H1 (cell line): Measurements from ENCODE around the gene ADAM21. TPM values are rescaled to one million over a fixed set of nuclear protein-coding genes. Genes with fewer than 3 reads are reported as not detected.

Source experiments
- CTCF ChIA-PET: fragments of 300-600 bp; sonication (Branson Sonifier 250); formaldehyde crosslinking; loops from one replicate; lab custom pipeline; 2021; ENCODE audit not compliant: partially characterized antibody; lab: Charles Lee
- POLR2A ChIA-PET: fragments of 300-600 bp; sonication (Branson Sonifier 250); formaldehyde crosslinking; loops from one replicate; lab custom pipeline; 2021; ENCODE audit warnings: inconsistent platforms; ENCODE audit not compliant: partially characterized antibody; lab: Charles Lee
- DNase-seq, 2 experiments: peaks; one replicate each; pipeline versions ENCODE4 v3.0.0 to v3.0.0-alpha.2; 2010 to 2022; ENCODE audit warnings: low spot score in 2 of 2, low read depth in 1 of 2, mixed read lengths in 1 of 2
- FAIRE-seq: peaks from 2 replicates; lab custom pipeline; 2011; peaks lifted over from hg19 to GRCh38; lab: Jason Lieb, UNC
- H2AFZ ChIP-seq: 2 replicates; pipeline ENCODE4 v1.8.1; 2012; ENCODE audit warnings: low read length, inconsistent platforms
- H2AK5ac ChIP-seq: 2 replicates; pipeline ENCODE4 v1.6.1; 2013; ENCODE audit warnings: low read depth, low read length
- H2BK120ac ChIP-seq: replicated peaks from 2 replicates; pipeline ENCODE3; 2013; ENCODE audit warnings: low read depth, low read length, inconsistent platforms
- H2BK12ac ChIP-seq: 2 replicates; pipeline ENCODE4 v1.6.1; 2013; ENCODE audit warnings: low read depth, low read length
- H2BK15ac ChIP-seq: 2 replicates; pipeline ENCODE4 v1.6.1; 2013; ENCODE audit warnings: low read length
- H2BK20ac ChIP-seq: 2 replicates; pipeline ENCODE4 v1.6.1; 2013; ENCODE audit warnings: low read length
- H2BK5ac ChIP-seq: 2 replicates; pipeline ENCODE4 v1.6.1; 2013; ENCODE audit warnings: low read depth, low read length
- H3K14ac ChIP-seq: 2 replicates; pipeline ENCODE4 v1.6.1; 2013; ENCODE audit warnings: inconsistent platforms; ENCODE audit not compliant: insufficient read length
- H3K18ac ChIP-seq: 2 replicates; pipeline ENCODE4 v1.6.1; 2013; ENCODE audit warnings: low read length; ENCODE audit errors: extremely low read depth
- H3K23ac ChIP-seq: 2 replicates; pipeline ENCODE4 v1.6.1; 2013; ENCODE audit warnings: inconsistent platforms; ENCODE audit not compliant: insufficient read length
- H3K23me2 ChIP-seq: 2 replicates; pipeline ENCODE4 v1.6.1; 2013; ENCODE audit warnings: low read depth, low read length
- H3K27ac ChIP-seq: 2 replicates; pipeline ENCODE4 v1.6.1; 2011; ENCODE audit warnings: low read depth, low read length, inconsistent platforms
- H3K27me3 ChIP-seq, 4 experiments: replicated peaks in 1 of 4; 1 replicate in 1 of 4; 2 replicates in 3 of 4; pipeline versions ENCODE4 v1.6.1 to v1.8.1; 2011 to 2013; ENCODE audit warnings: low read length in 3 of 4, mild to moderate bottlenecking in 3 of 4, inconsistent platforms in 2 of 4, mixed read lengths in 2 of 4, moderate library complexity in 1 of 4; ENCODE audit not compliant: control insufficient read depth in 3 of 4, insufficient read depth in 3 of 4; ENCODE audit errors: extremely low read depth in 1 of 4
- H3K36me3 ChIP-seq, 4 experiments: 2 replicates each; pipeline versions ENCODE4 v1.6.1 to v1.8.1; 2011 to 2013; ENCODE audit warnings: mild to moderate bottlenecking in 4 of 4, low read length in 3 of 4, moderate library complexity in 2 of 4, control low read depth in 1 of 4, inconsistent platforms in 1 of 4; ENCODE audit not compliant: insufficient read depth in 4 of 4, control insufficient read depth in 2 of 4
- H3K4ac ChIP-seq: replicated peaks from 2 replicates; pipeline ENCODE3; 2013; ENCODE audit warnings: low read length, low read depth, mixed read lengths, inconsistent platforms; ENCODE audit not compliant: insufficient read length
- H3K4me1 ChIP-seq, 4 experiments: replicated peaks in 1 of 4; 1 replicate in 1 of 4; 2 replicates in 3 of 4; pipeline versions ENCODE4 v1.6.1 to v1.8.1; 2011 to 2013; ENCODE audit warnings: low read length in 3 of 4, inconsistent platforms in 2 of 4, mixed read lengths in 1 of 4; ENCODE audit not compliant: insufficient read depth in 4 of 4, control insufficient read depth in 3 of 4
- H3K4me2 ChIP-seq, 2 experiments: 2 replicates each; pipeline versions ENCODE4 v1.6.1 to v1.8.1; 2011 to 2013; ENCODE audit warnings: low read depth in 2 of 2, low read length in 2 of 2, control low read depth in 1 of 2, inconsistent platforms in 1 of 2, mild to moderate bottlenecking in 1 of 2; ENCODE audit not compliant: insufficient read depth in 1 of 2
- H3K4me3 ChIP-seq, 4 experiments: fragments of 200-600, 300-600 bp in 1 of 4; sonication (generic), shearing (Covaris generic), sonication (Bioruptor Twin) in 1 of 4; 2 replicates each; pipeline versions ENCODE4 v1.5.1 to v1.8.1; 2011 to 2016; ENCODE audit warnings: low read length in 4 of 4, low read depth in 3 of 4, control low read depth in 2 of 4, inconsistent platforms in 2 of 4, mild to moderate bottlenecking in 2 of 4, mixed read lengths in 1 of 4, moderate library complexity in 1 of 4; ENCODE audit not compliant: insufficient read depth in 2 of 4; ENCODE audit errors: extremely low read depth in 1 of 4
- H3K56ac ChIP-seq: replicated peaks from 2 replicates; pipeline ENCODE3; 2013; ENCODE audit warnings: low read depth, mild to moderate bottlenecking, mixed read lengths, low read length, inconsistent platforms; ENCODE audit not compliant: insufficient read length
- H3K79me1 ChIP-seq: 2 replicates; pipeline ENCODE4 v1.6.1; 2013; ENCODE audit warnings: low read depth, low read length, control low read depth
- H3K79me2 ChIP-seq, 2 experiments: 2 replicates each; pipeline versions ENCODE4 v1.6.1 to v1.8.1; 2012 to 2013; ENCODE audit warnings: low read length in 2 of 2, mild to moderate bottlenecking in 2 of 2, inconsistent platforms in 1 of 2; ENCODE audit not compliant: insufficient read depth in 2 of 2, control insufficient read depth in 1 of 2
- H3K9ac ChIP-seq, 4 experiments: replicated peaks in 1 of 4; 1 replicate in 1 of 4; 2 replicates in 3 of 4; pipeline versions ENCODE4 v1.6.1 to v1.8.1; 2011 to 2013; ENCODE audit warnings: low read depth in 3 of 4, low read length in 3 of 4, control low read depth in 2 of 4, mild to moderate bottlenecking in 2 of 4, moderate library complexity in 2 of 4, inconsistent platforms in 1 of 4; ENCODE audit errors: extremely low read depth in 1 of 4
- H3K9me3 ChIP-seq, 2 experiments: 2 replicates each; pipeline versions ENCODE4 v1.6.1 to v1.8.1; 2012 to 2013; ENCODE audit warnings: mild to moderate bottlenecking in 2 of 2, moderate library complexity in 2 of 2, control low read depth in 1 of 2, inconsistent platforms in 1 of 2, low read depth in 1 of 2, low read length in 1 of 2, mixed read lengths in 1 of 2; ENCODE audit not compliant: insufficient read depth in 2 of 2
- H4K20me1 ChIP-seq, 2 experiments: replicated peaks in 1 of 2; 2 replicates each; pipeline versions ENCODE3 to v1.8.1; 2011 to 2013; ENCODE audit warnings: inconsistent platforms in 2 of 2, low read length in 2 of 2, mild to moderate bottlenecking in 1 of 2; ENCODE audit not compliant: insufficient read depth in 2 of 2, control insufficient read depth in 1 of 2
- H4K5ac ChIP-seq: 2 replicates; pipeline ENCODE4 v1.6.1; 2013; ENCODE audit warnings: low read length, low read depth, mixed read lengths, inconsistent platforms; ENCODE audit not compliant: insufficient read length
- H4K8ac ChIP-seq: 2 replicates; pipeline ENCODE4 v1.8.0; 2013; ENCODE audit warnings: mild to moderate bottlenecking, moderate library complexity, low read length, inconsistent platforms; ENCODE audit not compliant: insufficient read depth; ENCODE audit errors: extremely low read depth
- H4K91ac ChIP-seq: replicated peaks from 2 replicates; pipeline ENCODE3; 2013; ENCODE audit warnings: low read length, mixed read lengths, inconsistent platforms; ENCODE audit not compliant: insufficient read length
- BACH1 ChIP-seq: IDR thresholded peaks from 2 replicates; pipeline ENCODE4 v1.6.1; 2012; ENCODE audit warnings: low read length, improper control_type of control experiment
- BCL11A ChIP-seq, 2 experiments: IDR thresholded peaks; one replicate each; pipeline ENCODE4 v1.6.1; 2011; ENCODE audit warnings: low read depth in 2 of 2, low read length in 2 of 2, mild to moderate bottlenecking in 2 of 2
- CHD1 ChIP-seq: IDR thresholded peaks from 2 replicates; pipeline ENCODE4 v1.6.1; 2012; ENCODE audit warnings: low read depth, low read length, improper control_type of control experiment
- CREB1 ChIP-seq: IDR thresholded peaks from 2 replicates; pipeline ENCODE4 v1.6.1; 2012; ENCODE audit warnings: inconsistent platforms
- EGR1 ChIP-seq: IDR thresholded peaks from 2 replicates; pipeline ENCODE4 v1.6.1; 2011; ENCODE audit warnings: low read depth, low read length, borderline replicate concordance
- EZH2 ChIP-seq: fragments of 200-600 bp; sonication (generic); IDR thresholded peaks from 2 replicates; pipeline ENCODE4 v1.7.1; 2012; ENCODE audit warnings: low read depth, mild to moderate bottlenecking, moderate library complexity, low read length, inconsistent platforms; ENCODE audit not compliant: severe bottlenecking
- GTF2F1 ChIP-seq: IDR thresholded peaks from 2 replicates; pipeline ENCODE4 v1.6.1; 2012; ENCODE audit warnings: low read depth, low read length, improper control_type of control experiment, borderline replicate concordance
- HDAC2 ChIP-seq, 2 experiments: fragments of 300-600 bp in 1 of 2; sonication (generic) in 1 of 2; IDR thresholded peaks; 2 replicates each; pipeline ENCODE4 v1.6.1; 2011 to 2012; ENCODE audit warnings: low read depth in 2 of 2, low read length in 2 of 2, mild to moderate bottlenecking in 2 of 2, moderate library complexity in 2 of 2, borderline replicate concordance in 1 of 2, inconsistent platforms in 1 of 2
- KDM1A ChIP-seq: fragments of 200-600, 300-600 bp; sonication (generic); IDR thresholded peaks from 2 replicates; pipeline ENCODE4 v1.7.1; 2016; ENCODE audit warnings: mild to moderate bottlenecking, low read length, borderline replicate concordance
- KDM5A ChIP-seq: fragments of 200-600 bp; IDR thresholded peaks from 2 replicates; pipeline ENCODE4 v1.7.1; 2012; ENCODE audit warnings: mild to moderate bottlenecking, low read length, inconsistent platforms, mixed read lengths
- TAF7 ChIP-seq: optimal IDR thresholded peaks from 2 replicates; pipeline ENCODE3; 2011; ENCODE audit warnings: low read depth, mild to moderate bottlenecking, inconsistent platforms, low read length, moderate library complexity, borderline replicate concordance
- TBP ChIP-seq: IDR thresholded peaks from 2 replicates; pipeline ENCODE4 v1.6.1; 2011; ENCODE audit warnings: low read depth, low read length, improper control_type of control experiment
- TEAD4 ChIP-seq: IDR thresholded peaks from 2 replicates; pipeline ENCODE4 v1.6.1; 2012; ENCODE audit warnings: low read depth, low read length, inconsistent platforms, mixed read lengths
- WGBS, 2 experiments: shearing (Covaris generic) in 1 of 2; methylation state at CpG; one replicate each; pipeline versions ENCODE4 v1.1.6 to v1.1.7; 2013 to 2015; ENCODE audit warnings: low lambda C conversion rate in 2 of 2, mixed read lengths in 2 of 2, inconsistent platforms in 1 of 2, low coverage in 1 of 2, missing lambda C conversion rate in 1 of 2; ENCODE audit not compliant: insufficient replicate concordance in 2 of 2, insufficient coverage in 1 of 2, insufficient read length in 1 of 2; ENCODE audit errors: extremely low coverage in 1 of 2, missing lambda C conversion rate in 1 of 2; 5-methylcytosine and 5-hydroxymethylcytosine counted together
- polyA plus RNA-seq, 7 experiments: library from polyadenylated mRNA; depleted of rRNA in 3 of 7; stranded (reverse) in 5 of 7; unstranded in 2 of 7; fragments of >200 nt in 5 of 7; fragments of 200-250 nt in 2 of 7; gene quantifications; 1 replicate in 5 of 7; 2 replicates in 1 of 7; 4 replicates in 1 of 7; pipeline versions ENCODE4 v1.2.1 to v1.2.3, GENCODE V29; 2011 to 2013; ENCODE audit warnings: missing spikeins in 2 of 7, mixed read lengths in 2 of 7
- total RNA-seq: library from RNA; stranded (reverse); fragmentation: NEBNext Ultra II Directional; extraction: Animal tissue kit (Norgen Biotek cat#: 25700); gene quantifications from 2 replicates; pipeline ENCODE4 v1.2.1, GENCODE V29; 2021
- TF ChIP-seq, protein P1 (sequence below): IDR thresholded peaks from 2 replicates; pipeline ENCODE4 v1.6.1; 2011; ENCODE audit warnings: low read length, improper control_type of control experiment

Gene ADAM21
- total and polyA plus RNA-seq, 2 of the 8 experiments (the other 6 are each of a cell fraction or from before 2014, with no cell fraction given), result 0.09 TPM; not detected in 1

DNA sequence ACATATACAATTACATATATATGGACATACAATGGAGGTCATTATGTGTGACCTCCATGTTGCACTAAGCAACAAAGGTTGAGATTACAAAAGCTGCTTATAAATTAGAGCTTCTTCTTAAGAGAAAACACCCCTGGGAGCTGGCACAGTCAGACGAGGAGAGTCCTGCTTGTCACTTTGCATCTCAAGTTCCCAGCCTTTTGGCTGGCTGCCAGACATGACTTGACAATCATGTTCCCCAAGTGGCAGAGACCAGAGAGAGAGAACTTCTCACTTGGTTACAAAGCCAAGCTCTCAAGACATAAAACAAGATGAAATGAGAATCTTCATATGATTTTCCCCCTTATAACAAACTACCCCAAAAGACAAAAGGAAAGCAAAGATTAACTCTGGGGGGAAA lies 26.6 kb upstream of the ADAM21 start:
- no peak for FAIRE-seq
- H3K4me1 ChIP-seq, result no peaks in the 10 kb centered on the region
- no peak overlapping the region for H3K14ac ChIP-seq
- no peak overlapping the region for H4K8ac ChIP-seq
- H3K79me2 ChIP-seq, result no peaks in the 10 kb centered on the region
- H2BK20ac ChIP-seq, result no peak overlapping the region
- no peak overlapping the region for H2BK5ac ChIP-seq
- H3K79me1 ChIP-seq, result no peaks in the 10 kb centered on the region
- no peak overlapping the region for H3K4ac ChIP-seq
- no peaks in the 10 kb centered on the region for H3K23me2 ChIP-seq
- no peak overlapping the region for H2BK15ac ChIP-seq
- no peaks in the 10 kb centered on the region for H3K36me3 ChIP-seq
- no peaks in the 10 kb centered on the region for H3K27me3 ChIP-seq
- 5% methylated on average over 1 of the region's 1 CpG; no CpG with 5 or more reads in 1 of the 2 experiments for WGBS, 2 experiments
- H3K56ac ChIP-seq, result no peak overlapping the region
- H4K20me1 ChIP-seq, result no peaks in the 10 kb centered on the region
- H3K9me3 ChIP-seq, result peaks cover 11 to 16% of the 10 kb centered on the region in 2 experiments; a peak in 3 of 4 replicates
- no peak overlapping the region for H4K91ac ChIP-seq
- no peak overlapping the region for H2BK120ac ChIP-seq
- no peak overlapping the region for H3K4me2 ChIP-seq
- no peak overlapping the region for H2AK5ac ChIP-seq
- H2AFZ ChIP-seq, result no peak overlapping the region
- no peak for DNase-seq
- H3K9ac ChIP-seq, result no peak overlapping the region
- H3K4me3 ChIP-seq, result no peak overlapping the region
- H2BK12ac ChIP-seq, result no peak overlapping the region
- H3K23ac ChIP-seq, result no peak overlapping the region
- CTCF ChIA-PET, result no interaction called here
- no peak overlapping the region for H3K18ac ChIP-seq
- POLR2A ChIA-PET, result no interaction called here
- no peak overlapping the region for H3K27ac ChIP-seq
- no peak overlapping the region for H4K5ac ChIP-seq
- TF ChIP-seq EZH2 (no peak), EGR1 (no peak), CHD1 (no peak), CREB1 (no peak), GTF2F1 (no peak), HDAC2 (IDR thresholded peaks at IDR 0.05; ENCODE audit: borderline replicate concordance in 1 of 2, low read depth in 2 of 2, low read length in 2 of 2) (no peak), TAF7 (no peak), TEAD4 (no peak), TBP (no peak), KDM5A (no peak), BACH1 (no peak), BCL11A (IDR thresholded peaks at IDR 0.05; ENCODE audit: low read depth in 2 of 2, low read length in 2 of 2) (no peak), KDM1A (no peak)
- TF ChIP-seq, protein P1, sequence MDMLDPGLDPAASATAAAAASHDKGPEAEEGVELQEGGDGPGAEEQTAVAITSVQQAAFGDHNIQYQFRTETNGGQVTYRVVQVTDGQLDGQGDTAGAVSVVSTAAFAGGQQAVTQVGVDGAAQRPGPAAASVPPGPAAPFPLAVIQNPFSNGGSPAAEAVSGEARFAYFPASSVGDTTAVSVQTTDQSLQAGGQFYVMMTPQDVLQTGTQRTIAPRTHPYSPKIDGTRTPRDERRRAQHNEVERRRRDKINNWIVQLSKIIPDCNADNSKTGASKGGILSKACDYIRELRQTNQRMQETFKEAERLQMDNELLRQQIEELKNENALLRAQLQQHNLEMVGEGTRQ, result no peak
